Transverse colon (tissue), 4 donors: ENCODE measurements around the gene PRRX2. TPM values are rescaled to one million over a fixed set of nuclear protein-coding genes. Genes with fewer than 3 reads are reported as not detected.
"Not testable (repeated sequence)": the region's sequence is repeated elsewhere in the genome, so short reads cannot be mapped to it uniquely, and the experiment has no call there.

Experiments used
- DNase-seq: peaks from one replicate; pipeline ENCODE4 v3.0.0-alpha.2; 2019
- H3K27ac ChIP-seq, 4 donors: fragments of 200-600 bp; sonication (generic); 2 replicates each; pipeline ENCODE4 v1.5.1; 2016 to 2018; ENCODE audit warnings: inconsistent platforms in 4 of 4
- H3K27me3 ChIP-seq: fragments of 200-600 bp; sonication (generic); 2 replicates; pipeline ENCODE4 v1.5.1; 2017; ENCODE audit warnings: inconsistent platforms
- H3K36me3 ChIP-seq, 4 donors: fragments of 200-600 bp; sonication (generic); 2 replicates each; pipeline ENCODE4 v1.5.1; 2017 to 2019; ENCODE audit warnings: inconsistent platforms in 4 of 4
- H3K4me1 ChIP-seq, 4 donors: fragments of 200-600 bp; sonication (generic); 2 replicates each; pipeline ENCODE4 v1.5.1; 2017 to 2020; ENCODE audit warnings: inconsistent platforms in 4 of 4
- H3K4me3 ChIP-seq, 4 donors: fragments of 200-600 bp; sonication (generic); 1 replicate in 1 of 4; 2 replicates in 3 of 4; pipeline versions ENCODE4 v1.5.1 to v1.6.1; 2017 to 2019; ENCODE audit warnings: inconsistent platforms in 4 of 4
- H3K9me3 ChIP-seq, 2 donors: fragments of 200-600 bp; sonication (generic); 2 replicates each; pipeline ENCODE4 v1.5.1; 2017 to 2019; ENCODE audit warnings: inconsistent platforms in 2 of 2
- EP300 ChIP-seq: sonication (generic); formaldehyde crosslinking; IDR thresholded peaks from one replicate; pipeline ENCODE4 v1.6.1; 2017; ENCODE audit warnings: antibody characterized with exemption, low read depth
- POLR2A ChIP-seq: fragments of 450-650 bp; IDR thresholded peaks from one replicate; pipeline ENCODE4 v1.6.1; 2016; ENCODE audit warnings: antibody characterized with exemption, mild to moderate bottlenecking, moderate library complexity
- POLR2AphosphoS5 ChIP-seq, 3 donors: sonication (generic); formaldehyde crosslinking; IDR thresholded peaks; one replicate each; pipeline ENCODE4 v1.6.1; 2016; ENCODE audit warnings: antibody characterized with exemption in 3 of 3
- WGBS, 2 donors: methylation state at CpG; one replicate each; pipeline ENCODE4 v1.1.5; 2018; ENCODE audit warnings: low coverage in 1 of 2; 5-methylcytosine and 5-hydroxymethylcytosine counted together
- in situ Hi-C, 4 donors: fragments of 200-750 bp; cut with MboI; loops; one replicate each; pipeline versions ENCODE4 v1.15.0 to v1.15.1; 2017; ENCODE audit warnings: low sequenced_read_pairs in 3 of 4, low pct_ligation_motif_present in 1 of 4, low pct_unique_long_range_greater_than_20kb in 1 of 4
- intact Hi-C: fragments of 100-400 bp; cut with DNase I; formaldehyde crosslinking; loops from one replicate; pipeline ENCODE4 v1.15.1; 2023; ENCODE audit warnings: low total_unique reads
- total RNA-seq, 4 donors: library from RNA; depleted of rRNA; stranded (reverse); fragments of >200 nt; gene quantifications; one replicate each; pipeline ENCODE4 v1.1.0, GENCODE V29; 2016
- TF ChIP-seq, protein P1 (sequence below), 5 experiments: fragments of 200-600 bp in 3 of 5; fragments of 450-650 bp in 2 of 5; sonication (generic) in 3 of 5; IDR thresholded peaks; 1 replicate in 2 of 5; 2 replicates in 3 of 5; pipeline ENCODE4 v1.5.1; 2016 to 2017; ENCODE audit warnings: antibody characterized with exemption in 5 of 5, inconsistent platforms in 3 of 5, mild to moderate bottlenecking in 2 of 5, moderate library complexity in 1 of 5

The PRRX2 gene
- total RNA-seq, 4 donors from 2014 or later: 0.41 TPM; not detected in 3

GRCh38 chr9:129745200-129745599 is 79.8 kb downstream of the PRRX2 start:
- Histone ChIP-seq H3K36me3 (no peaks in the 10 kb centered on the region), H3K27ac (no peak overlapping the region), H3K4me1 (no peaks in the 10 kb centered on the region), H3K9me3 (no peaks in the 10 kb centered on the region), H3K27me3 (no peaks in the 10 kb centered on the region), H3K4me3 (no peak overlapping the region)
- DNase-seq: no peak
- TF ChIP-seq, protein P1, sequence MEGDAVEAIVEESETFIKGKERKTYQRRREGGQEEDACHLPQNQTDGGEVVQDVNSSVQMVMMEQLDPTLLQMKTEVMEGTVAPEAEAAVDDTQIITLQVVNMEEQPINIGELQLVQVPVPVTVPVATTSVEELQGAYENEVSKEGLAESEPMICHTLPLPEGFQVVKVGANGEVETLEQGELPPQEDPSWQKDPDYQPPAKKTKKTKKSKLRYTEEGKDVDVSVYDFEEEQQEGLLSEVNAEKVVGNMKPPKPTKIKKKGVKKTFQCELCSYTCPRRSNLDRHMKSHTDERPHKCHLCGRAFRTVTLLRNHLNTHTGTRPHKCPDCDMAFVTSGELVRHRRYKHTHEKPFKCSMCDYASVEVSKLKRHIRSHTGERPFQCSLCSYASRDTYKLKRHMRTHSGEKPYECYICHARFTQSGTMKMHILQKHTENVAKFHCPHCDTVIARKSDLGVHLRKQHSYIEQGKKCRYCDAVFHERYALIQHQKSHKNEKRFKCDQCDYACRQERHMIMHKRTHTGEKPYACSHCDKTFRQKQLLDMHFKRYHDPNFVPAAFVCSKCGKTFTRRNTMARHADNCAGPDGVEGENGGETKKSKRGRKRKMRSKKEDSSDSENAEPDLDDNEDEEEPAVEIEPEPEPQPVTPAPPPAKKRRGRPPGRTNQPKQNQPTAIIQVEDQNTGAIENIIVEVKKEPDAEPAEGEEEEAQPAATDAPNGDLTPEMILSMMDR (IDR thresholded peaks at IDR 0.05): no peak
- TF ChIP-seq POLR2A (no peak), EP300 (no peak), POLR2AphosphoS5 (IDR thresholded peaks at IDR 0.05) (no peak)
- intact Hi-C loops: no loop called here
- in situ Hi-C loops: no loop called here
- 87 to 95% methylated on average over 3 to 7 of the region's 7 CpGs for WGBS, 2 donors

- TF ChIP-seq EP300 (no peak), POLR2AphosphoS5 (IDR thresholded peaks at IDR 0.05) (no peak)
- TF ChIP-seq, protein P1 (IDR thresholded peaks at IDR 0.05): no peak
- Histone ChIP-seq H3K27ac (no peak overlapping the region), H3K4me1 (no peaks in the 10 kb centered on the region), H3K9me3 (no peaks in the 10 kb centered on the region), H3K36me3 (no peaks in the 10 kb centered on the region), H3K4me3 (no peak overlapping the region), H3K27me3 (no peaks in the 10 kb centered on the region)
- intact Hi-C loops (no loop called here), in situ Hi-C loops (no loop called here)
- WGBS, 2 donors: 58 to 71% methylated on average over 5 to 9 of the region's 9 CpGs
- DNase-seq: no peak
Measured at GRCh38 chr9:129746092-129746777, 80.8 kb downstream of the PRRX2 start.

- H3K27me3 ChIP-seq: peaks cover 3% of the 10 kb centered on the region
- TF ChIP-seq EP300: no peak
- TF ChIP-seq, protein P1 (IDR thresholded peaks at IDR 0.05): no peak
- TF ChIP-seq POLR2A: no peak
- TF ChIP-seq POLR2AphosphoS5 (IDR thresholded peaks at IDR 0.05): no peak
- no peak overlapping the region for H3K27ac ChIP-seq
- intact Hi-C loops (no loop called here), in situ Hi-C loops (no loop called here)
- H3K36me3 ChIP-seq: no peaks in the 10 kb centered on the region
- no peaks in the 10 kb centered on the region for H3K9me3 ChIP-seq
- H3K4me3 ChIP-seq: no peak overlapping the region
- H3K4me1 ChIP-seq: peaks cover 11 to 19% (median 15%) of the 10 kb centered on the region in 4 donors
- no peak for DNase-seq
- 75 to 79% methylated on average over 4 to 5 of the region's 5 CpGs for WGBS, 2 donors
Measured at GRCh38 chr9:129748249-129748648, 82.8 kb downstream of the PRRX2 start.

- DNase-seq, intact Hi-C loops, H3K36me3 ChIP-seq, H3K9me3 ChIP-seq, H3K27me3 ChIP-seq, H3K4me3 ChIP-seq, in situ Hi-C loops, H3K27ac ChIP-seq: not testable (repeated sequence)
- 83 to 100% methylated on average over 1 to 4 of the region's 4 CpGs for WGBS, 2 donors
- H3K4me1 ChIP-seq: peaks cover 11 to 19% (median 15%) of the 10 kb centered on the region in 4 donors
Measured at GRCh38 chr9:129749052-129749451, 83.6 kb downstream of the PRRX2 start.

- WGBS, 2 donors: 91 to 96% methylated on average over 4 to 6 of the region's 6 CpGs
- peaks cover 11 to 19% (median 15%) of the 10 kb centered on the region in 4 donors for H3K4me1 ChIP-seq
- no peak overlapping the region for H3K27ac ChIP-seq
- TF ChIP-seq, protein P1 (IDR thresholded peaks at IDR 0.05): no peak
- TF ChIP-seq EP300 (no peak), POLR2AphosphoS5 (IDR thresholded peaks at IDR 0.05) (no peak), POLR2A (no peak)
- no peak overlapping the region for H3K4me3 ChIP-seq
- DNase-seq: no peak
- no peaks in the 10 kb centered on the region for H3K36me3 ChIP-seq
- intact Hi-C loops (no loop called here), in situ Hi-C loops (no loop called here)
- H3K9me3 ChIP-seq: no peaks in the 10 kb centered on the region
- peaks cover 3% of the 10 kb centered on the region for H3K27me3 ChIP-seq
Measured at GRCh38 chr9:129749575-129749974, 84.1 kb downstream of the PRRX2 start.
